Endothelial cell of umbilical vein (primary cell): ENCODE results near the gene CLEC16A. TPM values are rescaled to one million over a fixed set of nuclear protein-coding genes. Genes with fewer than 3 reads are reported as not detected.

ENCODE experiments used
- BruUV-seq: library from RNA; stranded (reverse); fragments of 400-500 nt; replicated peaks from 2 replicates; lab custom pipeline; 2021; lab: Mats Ljungman, UMichigan
- CTCF ChIA-PET: fragments of 300-600, 350-600 bp; sonication (Branson Sonifier 250); formaldehyde crosslinking; loops from one replicate; lab custom pipeline; 2021; ENCODE audit warnings: antibody characterized with exemption, inconsistent platforms; lab: Charles Lee
- POLR2A ChIA-PET: fragments of 300-600, 350-600 bp; sonication (Branson Sonifier 250); formaldehyde crosslinking; loops from one replicate; lab custom pipeline; 2021; ENCODE audit warnings: antibody characterized with exemption, inconsistent platforms; lab: Charles Lee
- DNase-seq: peaks from one replicate; pipeline ENCODE4 v3.0.0-alpha.2; 2011; ENCODE audit warnings: low read depth, low spot score
- FAIRE-seq: peaks from 2 replicates; lab custom pipeline; 2011; peaks lifted over from hg19 to GRCh38; lab: Jason Lieb, UNC
- H2AFZ ChIP-seq: 2 replicates; pipeline ENCODE4 v1.6.0; 2012; ENCODE audit warnings: low read depth, low read length, control low read depth, inconsistent platforms
- H3K27ac ChIP-seq: 2 replicates; pipeline ENCODE4 v1.5.1; 2011; ENCODE audit warnings: low read depth, mild to moderate bottlenecking, control low read depth, low read length, moderate library complexity; ENCODE audit not compliant: insufficient read depth
- H3K27me3 ChIP-seq, 2 experiments: 2 replicates each; pipeline versions ENCODE4 v1.6.0 to v1.6.1; 2011; ENCODE audit warnings: low read length in 2 of 2, mixed read lengths in 1 of 2; ENCODE audit not compliant: control insufficient read depth in 2 of 2, insufficient read depth in 2 of 2
- H3K36me3 ChIP-seq, 2 experiments: 2 replicates in 1 of 2; 3 replicates in 1 of 2; pipeline ENCODE4 v1.5.1; 2011; ENCODE audit warnings: low read length in 2 of 2, mild to moderate bottlenecking in 1 of 2, moderate library complexity in 1 of 2; ENCODE audit not compliant: control insufficient read depth in 2 of 2, insufficient read depth in 2 of 2; ENCODE audit errors: extremely low read depth in 1 of 2
- H3K4me1 ChIP-seq: 3 replicates; pipeline ENCODE4 v1.5.1; 2011; ENCODE audit warnings: mild to moderate bottlenecking, low read length; ENCODE audit not compliant: control insufficient read depth, insufficient read depth; ENCODE audit errors: extremely low read depth
- H3K4me2 ChIP-seq: 2 replicates; pipeline ENCODE4 v1.6.1; 2011; ENCODE audit warnings: low read length, control low read depth, mixed read lengths; ENCODE audit not compliant: insufficient read depth
- H3K4me3 ChIP-seq, 3 experiments: fragments of 200-600 bp in 1 of 3; sonication (generic), shearing (Covaris generic) in 1 of 3; replicated peaks in 1 of 3; 2 replicates each; pipeline ENCODE4 v1.5.1; 2011 to 2016; ENCODE audit warnings: control low read depth in 3 of 3, low read length in 3 of 3, mild to moderate bottlenecking in 2 of 3, inconsistent platforms in 1 of 3, low read depth in 1 of 3, moderate library complexity in 1 of 3; ENCODE audit not compliant: insufficient read depth in 1 of 3
- H3K79me2 ChIP-seq: 2 replicates; pipeline ENCODE4 v1.6.0; 2012; ENCODE audit warnings: low read length, inconsistent platforms; ENCODE audit not compliant: control insufficient read depth, insufficient read depth
- H3K9ac ChIP-seq: replicated peaks from 2 replicates; pipeline ENCODE3; 2011; ENCODE audit warnings: low read length, control low read depth; ENCODE audit not compliant: insufficient read depth; ENCODE audit errors: extremely low read depth
- H3K9me1 ChIP-seq: replicated peaks from 3 replicates; pipeline ENCODE4 v1.6.0; 2011; ENCODE audit warnings: mild to moderate bottlenecking, low read length; ENCODE audit not compliant: control insufficient read depth, insufficient read depth; ENCODE audit errors: extremely low read depth
- H3K9me3 ChIP-seq: replicated peaks from 2 replicates; pipeline ENCODE4 v1.5.1; 2012; ENCODE audit warnings: low read length, inconsistent platforms; ENCODE audit not compliant: control insufficient read depth, insufficient read depth
- H4K20me1 ChIP-seq: replicated peaks from 2 replicates; pipeline ENCODE3; 2011; ENCODE audit warnings: mild to moderate bottlenecking, low read length; ENCODE audit not compliant: control insufficient read depth, insufficient read depth; ENCODE audit errors: extremely low read depth
- EZH2 ChIP-seq: IDR thresholded peaks from 2 replicates; pipeline ENCODE4 v1.6.1; 2012; ENCODE audit warnings: borderline replicate concordance, low read depth, mild to moderate bottlenecking, moderate library complexity, low read length, inconsistent platforms; ENCODE audit not compliant: severe bottlenecking
- GATA2 ChIP-seq: IDR thresholded peaks from 2 replicates; pipeline ENCODE4 v1.7.0; 2011; ENCODE audit warnings: low read depth, mild to moderate bottlenecking, moderate library complexity, mixed read lengths, low read length; ENCODE audit not compliant: insufficient read length, insufficient read depth
- JUN ChIP-seq: IDR thresholded peaks from 2 replicates; pipeline ENCODE4 v1.6.1; 2011; ENCODE audit warnings: borderline replicate concordance, low read depth; ENCODE audit not compliant: insufficient read length, insufficient read depth
- MYC ChIP-seq: IDR thresholded peaks from one replicate; pipeline ENCODE4 v1.6.1; 2011; ENCODE audit warnings: mild to moderate bottlenecking, low read depth, low read length
- POLR2A ChIP-seq: IDR thresholded peaks from 2 replicates; pipeline ENCODE4 v1.6.1; 2012; ENCODE audit warnings: low read depth, mild to moderate bottlenecking, control low read depth, low read length
- POLR2AphosphoS5 ChIP-seq: IDR thresholded peaks from 2 replicates; pipeline ENCODE4 v1.6.1; 2012; ENCODE audit warnings: low read depth, mild to moderate bottlenecking, control low read depth, low read length, moderate library complexity; ENCODE audit not compliant: insufficient read depth
- dilution Hi-C: fragments of 300-500 bp; cut with MboI; formaldehyde crosslinking; loops from one replicate; pipeline ENCODE4 v1.15.0; 2019; ENCODE audit warnings: low sequenced_read_pairs; ENCODE audit not compliant: extremely low pct_ligation_motif_present
- intact Hi-C: fragments of 100-400 bp; cut with micrococcal nuclease; formaldehyde crosslinking; loops from one replicate; pipeline ENCODE4 v1.10.0; 2022
- polyA plus RNA-seq, 4 experiments: library from polyadenylated mRNA; depleted of rRNA in 3 of 4; stranded (reverse) in 3 of 4; unstranded in 1 of 4; fragments of >200 nt; gene quantifications; 2 replicates each; pipeline versions ENCODE4 v1.2.1 to v1.2.3, GENCODE V29; 2011 to 2012; ENCODE audit warnings: missing spikeins in 1 of 4
- total RNA-seq: library from RNA; stranded (reverse); gene quantifications from 2 replicates; pipeline ENCODE4 v1.2.3, GENCODE V29; 2021
- TF ChIP-seq, protein P1 (sequence below), 2 donors: IDR thresholded peaks; 1 replicate in 1 of 2; 2 replicates in 1 of 2; pipeline ENCODE4 v1.5.1; 2011; ENCODE audit warnings: low read length in 2 of 2, mild to moderate bottlenecking in 2 of 2, moderate library complexity in 2 of 2, control low read depth in 1 of 2, inconsistent platforms in 1 of 2, low read depth in 1 of 2; ENCODE audit not compliant: insufficient read depth in 1 of 2; ENCODE audit errors: extremely low read depth in 1 of 2

The CLEC16A gene
- total and polyA plus RNA-seq, 2 donors (not counting 3 experiments of a cell fraction or from before 2014, with no cell fraction given), result 11.4 to 23.3 TPM

DNA sequence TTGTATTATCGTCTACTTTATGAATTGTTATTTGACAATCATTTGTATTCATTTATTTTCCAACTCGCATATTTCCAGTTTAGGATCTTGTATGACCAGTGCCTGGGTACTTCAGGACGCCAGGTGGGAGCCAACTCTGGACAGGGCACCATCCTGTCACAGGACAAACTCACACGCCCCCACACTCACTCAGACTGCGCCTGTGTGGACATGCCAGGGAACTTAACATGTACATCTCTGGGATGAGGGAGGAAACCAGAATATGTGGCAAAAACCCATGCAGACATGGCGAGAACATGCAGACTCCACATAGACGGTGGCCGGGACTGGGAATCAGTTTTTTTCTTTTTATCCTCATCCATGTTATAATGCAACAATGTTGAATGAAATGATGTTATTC is 68.5 kb downstream of the CLEC16A start:
- no TSS peak for BruUV-seq
- POLR2A ChIA-PET, result no interaction called here
- Histone ChIP-seq H3K27ac (no peak overlapping the region), H3K36me3 (no peaks in the 10 kb centered on the region), H3K4me3 (no peak overlapping the region), H3K9me1 (no peaks in the 10 kb centered on the region), H3K79me2 (no peaks in the 10 kb centered on the region), H3K9me3 (no peaks in the 10 kb centered on the region), H3K4me2 (no peak overlapping the region), H4K20me1 (no peaks in the 10 kb centered on the region), H3K4me1 (peaks cover 7% of the 10 kb centered on the region), H3K9ac (no peak overlapping the region), H3K27me3 (no peaks in the 10 kb centered on the region), H2AFZ (no peak overlapping the region)
- no peak for FAIRE-seq
- DNase-seq, result no peak
- TF ChIP-seq JUN (no peak), GATA2 (no peak), EZH2 (no peak), POLR2A (no peak), POLR2AphosphoS5 (no peak), MYC (no peak)
- TF ChIP-seq, protein P1, sequence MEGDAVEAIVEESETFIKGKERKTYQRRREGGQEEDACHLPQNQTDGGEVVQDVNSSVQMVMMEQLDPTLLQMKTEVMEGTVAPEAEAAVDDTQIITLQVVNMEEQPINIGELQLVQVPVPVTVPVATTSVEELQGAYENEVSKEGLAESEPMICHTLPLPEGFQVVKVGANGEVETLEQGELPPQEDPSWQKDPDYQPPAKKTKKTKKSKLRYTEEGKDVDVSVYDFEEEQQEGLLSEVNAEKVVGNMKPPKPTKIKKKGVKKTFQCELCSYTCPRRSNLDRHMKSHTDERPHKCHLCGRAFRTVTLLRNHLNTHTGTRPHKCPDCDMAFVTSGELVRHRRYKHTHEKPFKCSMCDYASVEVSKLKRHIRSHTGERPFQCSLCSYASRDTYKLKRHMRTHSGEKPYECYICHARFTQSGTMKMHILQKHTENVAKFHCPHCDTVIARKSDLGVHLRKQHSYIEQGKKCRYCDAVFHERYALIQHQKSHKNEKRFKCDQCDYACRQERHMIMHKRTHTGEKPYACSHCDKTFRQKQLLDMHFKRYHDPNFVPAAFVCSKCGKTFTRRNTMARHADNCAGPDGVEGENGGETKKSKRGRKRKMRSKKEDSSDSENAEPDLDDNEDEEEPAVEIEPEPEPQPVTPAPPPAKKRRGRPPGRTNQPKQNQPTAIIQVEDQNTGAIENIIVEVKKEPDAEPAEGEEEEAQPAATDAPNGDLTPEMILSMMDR (IDR thresholded peaks at IDR 0.05; ENCODE audit: extremely low read depth in 1 of 2, insufficient read depth in 1 of 2, low read depth in 1 of 2, low read length in 2 of 2), result no peak
- CTCF ChIA-PET, result no interaction called here
- dilution Hi-C loops, result no loop called here
- intact Hi-C loops, result no loop called here
